Suprapubic skin (tissue), 4 donors: ENCODE data around the gene EPHB3. TPM values are rescaled to one million over a fixed set of nuclear protein-coding genes. Genes with fewer than 3 reads are reported as not detected.

Source experiments
- DNase-seq, 2 donors: peaks; one replicate each; pipeline ENCODE4 v3.0.0-alpha.2; 2019; ENCODE audit warnings: low spot score in 2 of 2
- H3K27ac ChIP-seq: fragments of 200-600 bp; sonication (generic); one replicate; pipeline ENCODE4 v1.5.1; 2019
- H3K27me3 ChIP-seq: fragments of 200-600 bp; sonication (generic); one replicate; pipeline ENCODE4 v1.5.1; 2019
- H3K36me3 ChIP-seq: fragments of 200-600 bp; sonication (generic); one replicate; pipeline ENCODE4 v1.5.1; 2019
- H3K4me1 ChIP-seq: fragments of 200-600 bp; sonication (generic); one replicate; pipeline ENCODE4 v1.5.1; 2019
- H3K4me3 ChIP-seq: fragments of 200-600 bp; sonication (generic); one replicate; pipeline ENCODE4 v1.5.1; 2019; ENCODE audit warnings: mild to moderate bottlenecking
- H3K9me3 ChIP-seq: fragments of 200-600 bp; sonication (generic); one replicate; pipeline ENCODE4 v1.5.1; 2019
- EP300 ChIP-seq: sonication (generic); formaldehyde crosslinking; IDR thresholded peaks from one replicate; pipeline ENCODE4 v1.6.1; 2017; ENCODE audit warnings: antibody characterized with exemption
- POLR2A ChIP-seq, 2 donors: fragments of 450-650 bp; IDR thresholded peaks; one replicate each; pipeline ENCODE4 v1.6.1; 2017; ENCODE audit warnings: antibody characterized with exemption in 2 of 2, mild to moderate bottlenecking in 2 of 2, moderate library complexity in 2 of 2
- POLR2AphosphoS5 ChIP-seq, 3 donors: sonication (generic); formaldehyde crosslinking; IDR thresholded peaks; one replicate each; pipeline ENCODE4 v1.6.1; 2017; ENCODE audit warnings: antibody characterized with exemption in 3 of 3
- WGBS: methylation state at CpG from one replicate; pipeline ENCODE4 v1.1.5; 2018; 5-methylcytosine and 5-hydroxymethylcytosine counted together
- total RNA-seq, 4 donors: library from RNA; depleted of rRNA; stranded (reverse); fragments of >200 nt; gene quantifications; one replicate each; pipeline ENCODE4 v1.1.0, GENCODE V29; 2016
- TF ChIP-seq, protein P1 (sequence below), 2 donors: fragments of 200-600 bp in 1 of 2; fragments of 450-650 bp in 1 of 2; sonication (generic) in 1 of 2; IDR thresholded peaks; one replicate each; pipeline ENCODE4 v1.5.1; 2016 to 2019; ENCODE audit warnings: antibody characterized with exemption in 2 of 2, mild to moderate bottlenecking in 1 of 2, moderate library complexity in 1 of 2

The EPHB3 gene
- total RNA-seq, 4 donors from 2014 or later = 84.5 to 152 (median 108) TPM

DNA sequence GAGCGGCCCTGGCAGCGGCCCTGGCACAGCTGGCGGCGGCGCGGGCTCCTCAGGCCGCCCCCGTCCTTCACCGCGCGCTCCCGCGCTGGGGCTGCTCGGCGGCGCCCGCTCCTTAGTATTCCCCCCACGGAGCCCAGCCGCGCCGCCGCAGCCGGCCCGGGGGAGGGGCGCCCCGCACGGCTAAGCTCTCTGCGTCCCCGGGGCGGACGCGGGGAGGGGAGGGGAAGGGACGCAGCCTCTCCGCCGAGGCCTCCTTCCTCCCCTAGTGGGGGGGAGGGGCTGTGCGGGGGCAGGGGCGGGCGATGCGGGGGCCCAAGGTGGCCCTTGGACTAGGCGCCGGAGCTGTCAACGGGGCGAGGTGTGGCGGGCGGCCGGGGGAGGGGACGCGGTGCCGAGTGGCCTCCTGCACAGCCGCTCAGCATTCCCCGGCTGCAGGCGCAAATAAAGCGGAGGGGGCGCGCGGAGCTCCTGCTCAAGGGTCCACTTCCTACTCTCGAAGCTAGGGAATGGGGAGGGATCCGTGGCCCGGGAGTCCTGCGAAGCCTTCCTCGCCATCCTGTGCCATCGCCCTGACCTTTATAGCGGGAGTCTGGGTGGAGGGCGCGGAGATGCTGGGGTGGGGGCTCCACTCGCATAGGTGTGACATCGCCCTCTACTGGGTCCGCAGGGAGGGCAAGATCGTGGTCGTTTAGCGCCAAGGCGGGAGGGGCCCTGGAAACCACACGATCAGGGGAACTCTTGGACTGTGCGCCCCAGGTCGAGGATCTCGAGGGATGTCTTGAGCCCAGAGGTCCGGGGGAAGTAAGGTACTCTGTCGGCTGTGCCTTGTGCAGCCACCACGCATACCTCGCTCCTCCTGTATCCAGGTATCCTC, 22.2 kb downstream of the EPHB3 start:
- H3K36me3 ChIP-seq = peaks cover 18% of the 10 kb centered on the region
- no peak for DNase-seq
- peak overlapping the region; percentile 45 for H3K4me3 ChIP-seq
- 12% methylated on average over 34 of the region's 80 CpGs for WGBS
- H3K27ac ChIP-seq = peak overlapping the region; percentile 71
- TF ChIP-seq POLR2A (IDR thresholded peaks at IDR 0.05) (no peak), POLR2AphosphoS5 (IDR thresholded peaks at IDR 0.05) (no peak), EP300 (no peak)
- TF ChIP-seq, protein P1, sequence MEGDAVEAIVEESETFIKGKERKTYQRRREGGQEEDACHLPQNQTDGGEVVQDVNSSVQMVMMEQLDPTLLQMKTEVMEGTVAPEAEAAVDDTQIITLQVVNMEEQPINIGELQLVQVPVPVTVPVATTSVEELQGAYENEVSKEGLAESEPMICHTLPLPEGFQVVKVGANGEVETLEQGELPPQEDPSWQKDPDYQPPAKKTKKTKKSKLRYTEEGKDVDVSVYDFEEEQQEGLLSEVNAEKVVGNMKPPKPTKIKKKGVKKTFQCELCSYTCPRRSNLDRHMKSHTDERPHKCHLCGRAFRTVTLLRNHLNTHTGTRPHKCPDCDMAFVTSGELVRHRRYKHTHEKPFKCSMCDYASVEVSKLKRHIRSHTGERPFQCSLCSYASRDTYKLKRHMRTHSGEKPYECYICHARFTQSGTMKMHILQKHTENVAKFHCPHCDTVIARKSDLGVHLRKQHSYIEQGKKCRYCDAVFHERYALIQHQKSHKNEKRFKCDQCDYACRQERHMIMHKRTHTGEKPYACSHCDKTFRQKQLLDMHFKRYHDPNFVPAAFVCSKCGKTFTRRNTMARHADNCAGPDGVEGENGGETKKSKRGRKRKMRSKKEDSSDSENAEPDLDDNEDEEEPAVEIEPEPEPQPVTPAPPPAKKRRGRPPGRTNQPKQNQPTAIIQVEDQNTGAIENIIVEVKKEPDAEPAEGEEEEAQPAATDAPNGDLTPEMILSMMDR (IDR thresholded peaks at IDR 0.05) = no peak
- H3K27me3 ChIP-seq = no peaks in the 10 kb centered on the region
- no peaks in the 10 kb centered on the region for H3K9me3 ChIP-seq
- peaks cover 41% of the 10 kb centered on the region for H3K4me1 ChIP-seq

DNA sequence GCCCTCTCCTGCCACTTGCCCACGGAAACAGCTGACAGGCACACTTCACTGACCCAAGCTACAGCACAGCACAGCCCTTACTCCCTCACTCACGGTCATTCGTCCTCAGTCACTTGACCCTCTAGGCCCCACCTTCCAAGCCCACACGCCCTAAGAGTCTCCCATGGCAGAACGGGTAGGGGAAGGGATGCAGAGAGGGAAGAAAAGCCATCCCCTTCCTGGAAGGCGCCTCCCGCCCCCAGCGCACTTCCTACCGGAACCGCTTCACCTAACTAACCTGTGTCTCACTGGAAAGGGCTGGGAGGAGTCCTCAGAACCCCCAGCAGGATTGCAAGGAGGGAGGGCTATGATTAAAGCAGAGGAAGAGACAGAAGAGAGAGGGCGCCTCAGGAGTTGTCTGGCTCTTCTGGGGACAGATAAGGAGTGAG, 22.9 kb downstream of the EPHB3 start:
- Histone ChIP-seq H3K9me3 (no peaks in the 10 kb centered on the region), H3K4me3 (peak overlapping the region; percentile 45), H3K27me3 (no peaks in the 10 kb centered on the region), H3K4me1 (peaks cover 36% of the 10 kb centered on the region), H3K27ac (peak overlapping the region; percentile 71), H3K36me3 (peaks cover 18% of the 10 kb centered on the region)
- WGBS = 63% methylated on average over 11 of the region's 11 CpGs
- TF ChIP-seq POLR2A (IDR thresholded peaks at IDR 0.05) (no peak), EP300 (no peak), POLR2AphosphoS5 (IDR thresholded peaks at IDR 0.05) (no peak)
- TF ChIP-seq, protein P1 (IDR thresholded peaks at IDR 0.05) = no peak
- no peak for DNase-seq

DNA sequence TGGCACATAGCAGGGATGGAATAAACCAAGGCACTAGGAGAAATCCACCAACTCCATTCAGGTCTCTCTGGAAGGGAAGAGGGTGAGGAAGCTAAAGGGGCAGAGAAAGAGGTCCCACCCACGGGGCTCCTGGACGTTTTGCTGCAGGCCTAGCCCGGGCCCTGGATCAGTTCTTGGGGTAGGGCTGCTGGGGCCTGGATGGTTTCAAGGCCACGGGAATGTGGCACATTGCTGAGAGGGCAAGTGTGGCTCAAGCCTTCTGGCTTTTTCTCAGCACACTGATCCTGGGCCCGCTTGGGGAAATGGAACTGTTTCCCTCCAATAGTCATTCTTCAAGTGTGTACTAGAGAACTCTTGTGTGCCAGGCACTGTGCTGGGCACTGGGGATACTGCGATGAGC, 24.0 kb downstream of the EPHB3 start:
- TF ChIP-seq, protein P1 (IDR thresholded peaks at IDR 0.05) = no peak
- TF ChIP-seq POLR2AphosphoS5 (IDR thresholded peaks at IDR 0.05) (no peak), EP300 (no peak), POLR2A (IDR thresholded peaks at IDR 0.05) (no peak)
- Histone ChIP-seq H3K4me1 (peaks cover 32% of the 10 kb centered on the region), H3K9me3 (no peaks in the 10 kb centered on the region), H3K27me3 (no peaks in the 10 kb centered on the region), H3K27ac (no peak overlapping the region), H3K4me3 (no peak overlapping the region), H3K36me3 (peaks cover 12% of the 10 kb centered on the region)
- no peak for DNase-seq
- WGBS = 79% methylated on average over 6 of the region's 6 CpGs

DNA sequence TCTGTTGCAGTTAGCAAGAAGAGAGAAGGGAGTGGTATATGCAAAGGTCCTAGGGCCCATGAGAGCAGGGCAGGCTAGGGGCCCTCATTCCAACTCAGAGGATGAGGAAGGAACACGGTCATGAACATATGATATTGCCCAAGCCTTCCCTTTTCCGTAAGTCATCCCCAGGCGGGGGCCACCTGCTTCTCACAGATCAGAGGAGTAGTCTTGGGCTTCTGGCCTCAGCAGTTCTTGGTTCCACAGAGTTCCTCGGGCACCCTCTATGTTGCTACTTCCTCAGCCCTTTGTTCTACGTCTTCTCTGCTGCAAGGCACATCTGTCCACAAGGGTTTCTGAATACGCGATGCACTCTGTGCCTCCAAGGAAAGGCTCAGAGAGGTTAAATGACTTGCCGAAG, 25.3 kb downstream of the EPHB3 start:
- Histone ChIP-seq H3K27me3 (no peaks in the 10 kb centered on the region), H3K4me3 (no peak overlapping the region), H3K9me3 (no peaks in the 10 kb centered on the region), H3K27ac (no peak overlapping the region), H3K4me1 (peaks cover 35% of the 10 kb centered on the region), H3K36me3 (no peaks in the 10 kb centered on the region)
- TF ChIP-seq EP300 (no peak), POLR2AphosphoS5 (IDR thresholded peaks at IDR 0.05) (no peak), POLR2A (IDR thresholded peaks at IDR 0.05) (no peak)
- TF ChIP-seq, protein P1 (IDR thresholded peaks at IDR 0.05) = no peak
- DNase-seq = no peak
- WGBS = 94% methylated on average over 8 of the region's 8 CpGs

DNA sequence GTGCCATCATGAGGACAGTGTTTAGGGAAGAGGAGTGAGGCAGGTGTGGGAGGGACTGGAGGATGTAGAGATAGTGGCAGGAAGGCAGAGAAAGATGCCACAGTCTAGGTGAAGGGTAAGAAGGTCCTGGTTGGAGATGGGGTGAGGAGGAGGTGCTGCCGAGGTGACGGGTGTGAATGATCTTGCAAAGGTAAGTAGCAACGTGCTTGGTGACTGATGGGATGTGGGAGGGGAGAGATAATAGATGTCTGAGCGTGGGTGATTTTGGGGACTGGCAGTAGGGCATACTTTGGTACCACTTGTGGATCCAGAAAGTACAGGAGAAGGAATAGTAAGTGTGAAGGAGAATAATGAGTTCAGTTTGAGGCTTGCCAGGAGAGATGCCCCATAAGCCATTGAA, 27.2 kb downstream of the EPHB3 start:
- 75% methylated on average over 4 of the region's 4 CpGs for WGBS
- TF ChIP-seq, protein P1 (IDR thresholded peaks at IDR 0.05) = no peak
- TF ChIP-seq POLR2AphosphoS5 (IDR thresholded peaks at IDR 0.05) = no peak
- no peak for TF ChIP-seq POLR2A (IDR thresholded peaks at IDR 0.05)
- TF ChIP-seq EP300 = no peak
- Histone ChIP-seq H3K4me1 (peaks cover 29% of the 10 kb centered on the region), H3K27ac (no peak overlapping the region), H3K36me3 (no peaks in the 10 kb centered on the region), H3K4me3 (no peak overlapping the region), H3K9me3 (no peaks in the 10 kb centered on the region), H3K27me3 (no peaks in the 10 kb centered on the region)
- DNase-seq = no peak
